OCI-LY1 (cell line): Measurements from ENCODE around the gene ATM.

Experiments
- CTCF ChIP-seq: fragments of 200-600 bp; sonication (generic), shearing (Covaris generic); IDR thresholded peaks from 2 replicates; pipeline ENCODE4 v1.5.1; 2017; ENCODE audit warnings: mild to moderate bottlenecking, antibody characterized with exemption, low read length, moderate library complexity, mixed read lengths
- EZH2 ChIP-seq: fragments of 200-600 bp; sonication (generic), shearing (Covaris generic); IDR thresholded peaks from 2 replicates; pipeline ENCODE4 v1.8.0; 2017; ENCODE audit warnings: borderline replicate concordance, mixed run types, mild to moderate bottlenecking, antibody characterized with exemption, low read length, moderate library complexity, mixed read lengths

GRCh38 chr11:108237058-108237481 lies 14.2 kb downstream of the ATM start:
- no peak for TF ChIP-seq CTCF
- no peak for TF ChIP-seq EZH2
